Hypothalamus (tissue), 51 donors: ENCODE results near the gene EGFL7.

ENCODE experiments used
- DNase-seq, 51 donors: peaks; one replicate each; lab custom pipeline; 2025; lab: John Stamatoyannopoulos, UW

EGFL7 gene

DNA sequence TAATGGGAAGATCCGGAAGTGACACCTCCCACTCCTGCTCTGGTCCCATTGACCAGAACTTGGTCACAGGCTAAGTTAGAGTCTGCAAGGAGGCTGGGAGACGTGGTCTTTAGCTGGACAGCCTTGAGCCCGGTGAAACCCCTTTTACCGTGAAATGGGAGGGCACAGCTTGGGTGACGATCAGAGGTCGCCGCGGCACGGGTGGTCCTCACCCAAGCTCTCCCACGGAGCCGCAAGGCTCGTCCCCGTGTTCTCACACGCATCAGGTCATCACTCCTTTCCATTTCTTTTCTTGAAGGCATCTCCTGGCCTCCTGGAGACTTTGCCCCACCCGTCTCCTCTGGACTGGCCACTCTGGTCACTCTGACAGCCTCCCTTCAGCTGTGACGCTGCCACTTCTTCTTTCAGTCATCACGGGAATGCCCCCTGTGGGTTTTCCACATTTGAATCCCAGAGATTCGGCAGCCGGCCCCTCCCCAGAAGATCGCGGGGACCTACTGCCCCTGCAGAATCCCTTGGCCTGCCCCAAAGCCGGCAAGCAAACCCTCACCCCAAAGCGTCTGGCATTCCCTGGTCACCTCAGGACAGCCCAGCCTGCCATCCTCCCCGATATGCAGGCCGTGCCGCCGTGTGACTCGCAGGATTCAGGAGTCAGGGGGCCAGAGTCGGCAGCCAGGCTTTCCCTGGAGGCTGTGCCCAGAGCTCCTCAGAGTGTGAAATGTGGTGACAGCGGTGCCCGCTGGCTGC is 18.9 kb upstream of the EGFL7 start:
- no peak for DNase-seq

DNA sequence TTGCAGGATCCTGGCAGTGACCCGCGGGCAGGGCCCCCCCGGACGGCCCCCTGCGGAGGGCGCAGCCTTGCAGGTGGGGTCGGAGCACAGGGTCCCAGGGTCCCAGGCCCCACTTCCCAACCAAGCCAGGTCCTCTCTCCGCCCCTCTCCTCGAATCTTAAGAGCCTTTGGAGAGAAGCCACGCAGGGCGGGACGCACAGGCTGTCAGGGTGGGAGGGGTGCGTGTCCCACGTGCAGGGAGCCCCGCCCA is 18.4 kb upstream of the EGFL7 start:
- peak in 2 of 51 donors; percentile 31 to 40 for DNase-seq

DNA sequence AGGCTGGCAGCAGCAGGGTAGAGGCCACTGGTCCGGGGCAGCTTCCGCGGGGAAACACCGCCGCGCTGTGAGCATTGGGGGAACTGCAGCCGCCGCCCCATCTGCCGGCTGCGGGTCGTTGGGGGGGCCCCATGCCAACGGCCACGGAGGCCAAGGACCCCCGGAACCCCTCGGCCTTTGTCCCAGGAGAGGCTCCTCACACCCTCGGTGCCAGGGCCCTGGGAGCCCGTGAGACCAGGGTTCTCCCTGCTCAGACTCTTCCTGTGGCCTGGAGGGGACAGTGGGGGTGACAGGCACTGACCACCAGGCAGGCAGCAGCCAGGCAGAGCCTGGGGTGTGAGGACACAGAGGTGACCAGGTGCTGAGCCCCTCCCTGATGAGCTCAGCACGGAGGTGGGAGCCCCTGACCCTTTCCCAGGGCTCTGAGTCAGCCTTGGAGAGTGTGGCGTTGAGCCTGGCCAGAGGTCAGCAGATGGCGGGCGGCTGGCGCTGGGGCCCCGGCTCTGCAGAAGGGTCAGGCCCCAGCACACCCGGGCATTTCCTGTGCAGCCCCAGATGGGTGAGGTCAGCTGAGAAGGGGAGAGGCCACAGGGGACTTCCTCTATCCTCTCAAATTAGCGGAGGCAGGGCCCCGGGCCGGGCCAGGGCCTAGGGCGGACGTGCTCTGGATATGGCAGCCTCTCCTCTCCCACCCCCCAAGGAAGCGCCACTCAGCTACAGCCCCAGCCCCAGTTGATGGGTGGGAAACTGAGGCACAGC is 17.9 kb upstream of the EGFL7 start:
- peak in 29 of 51 donors; percentile 4 to 61 (median 35) for DNase-seq

DNA sequence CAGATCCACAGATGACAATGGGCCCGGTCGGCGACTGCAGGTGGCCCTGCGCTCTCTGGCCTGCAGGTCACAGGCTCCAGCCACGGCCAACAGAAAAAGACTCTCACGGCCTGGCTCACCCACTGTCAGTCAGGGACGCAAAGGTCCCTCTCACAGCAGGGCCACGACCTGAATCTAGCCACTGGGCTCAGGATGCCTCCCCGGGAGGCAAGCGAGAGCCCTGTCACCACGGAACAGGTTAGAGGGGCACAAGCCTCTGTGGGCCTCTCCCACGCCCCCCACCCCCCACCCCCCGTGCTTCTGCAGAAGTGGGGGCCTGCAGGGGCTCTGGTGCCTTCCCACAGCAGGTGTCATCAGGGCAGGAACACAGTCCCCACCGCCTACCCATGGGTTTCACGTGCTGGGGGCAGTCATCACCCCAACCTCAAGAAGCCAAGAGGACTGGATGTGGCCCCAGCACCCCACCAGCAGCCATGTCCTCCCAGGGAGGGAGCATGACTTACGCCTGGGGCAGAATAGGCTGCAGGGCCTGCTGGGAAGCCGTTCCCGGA is 17.3 kb upstream of the EGFL7 start:
- DNase-seq: no peak

DNA sequence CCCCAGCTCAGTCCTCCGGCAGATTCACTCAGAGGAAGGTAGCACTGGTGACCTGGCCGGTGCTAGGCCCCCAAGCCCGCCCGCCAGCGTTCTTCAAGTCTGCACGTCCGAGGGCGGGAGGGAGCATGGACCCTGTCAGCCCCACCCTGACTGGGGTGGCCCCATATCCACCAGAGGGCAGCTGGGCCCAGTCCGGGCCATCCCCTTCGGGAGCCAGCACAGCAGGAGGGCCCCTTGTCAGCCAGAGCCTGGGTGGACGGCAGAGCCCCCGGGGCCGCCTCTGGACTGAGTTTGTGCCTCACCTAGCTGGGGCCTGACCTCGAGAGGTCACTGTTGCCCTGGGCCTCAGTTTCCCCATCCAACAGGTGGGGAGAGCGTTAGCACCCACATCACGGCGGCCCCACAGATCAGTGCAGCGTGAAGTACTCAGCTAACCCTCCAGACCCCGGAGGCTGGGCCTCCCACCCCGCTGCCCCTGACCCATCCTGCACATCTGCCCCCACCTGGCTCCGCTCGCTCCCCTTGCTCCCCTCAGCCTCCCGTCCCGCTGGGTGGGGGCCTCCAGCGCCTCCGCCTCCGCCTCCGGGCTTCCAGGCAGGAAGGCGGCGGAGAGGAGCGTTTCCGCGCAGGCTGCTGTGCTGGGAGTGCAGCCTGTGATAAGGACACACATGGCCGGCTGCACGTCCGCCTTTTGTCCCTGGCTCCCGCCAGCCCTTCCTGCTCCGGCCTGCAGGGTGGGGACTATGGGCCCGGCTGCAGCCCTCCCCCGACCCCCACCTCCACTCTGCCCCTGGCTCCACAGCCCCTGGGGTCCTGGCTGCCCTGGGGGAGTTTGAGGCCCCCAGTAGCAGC is 16.6 kb upstream of the EGFL7 start:
- no peak for DNase-seq

DNA sequence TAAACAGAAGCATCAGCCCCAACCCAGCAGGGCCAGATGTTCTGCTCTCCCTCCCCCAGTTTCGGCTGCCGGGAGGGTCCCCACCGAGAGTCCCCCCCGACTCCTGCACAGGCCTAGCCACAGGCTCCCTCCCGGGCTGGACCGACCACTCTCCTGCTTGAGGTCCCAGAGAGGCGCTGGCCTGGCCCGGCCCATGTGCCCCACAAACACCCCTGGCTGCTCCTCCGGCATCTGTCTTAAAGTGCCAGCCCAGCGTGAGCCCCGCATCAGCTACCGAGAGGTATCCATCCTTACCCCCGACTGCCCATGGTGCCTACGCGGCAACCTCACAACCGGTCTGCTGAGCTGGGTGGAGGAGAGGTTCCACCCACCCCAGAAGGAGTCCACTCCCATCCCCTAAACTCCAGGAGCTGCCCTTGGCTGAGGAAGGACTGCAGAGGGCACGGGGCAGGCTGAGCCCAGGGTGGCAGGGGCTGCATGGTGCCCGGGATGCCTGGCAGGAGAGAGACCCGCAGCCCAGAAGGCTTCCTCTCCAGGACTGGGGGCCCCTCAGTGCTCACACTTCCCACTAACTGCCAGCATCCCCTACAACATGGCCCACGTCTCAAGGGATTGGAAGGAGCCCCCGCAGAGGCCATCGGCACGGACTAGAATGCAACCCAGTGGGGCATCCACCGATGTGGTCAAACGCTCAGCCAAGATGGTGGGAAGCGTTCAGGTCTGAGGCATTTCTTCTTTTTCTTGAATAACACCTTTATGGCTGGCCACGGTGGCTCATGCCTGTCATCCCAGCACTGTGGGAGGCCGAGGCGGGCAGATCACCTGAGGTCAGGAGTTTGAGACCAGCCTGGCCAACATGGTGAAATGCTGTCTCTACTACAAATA is 15.6 kb upstream of the EGFL7 start:
- DNase-seq: no peak

DNA sequence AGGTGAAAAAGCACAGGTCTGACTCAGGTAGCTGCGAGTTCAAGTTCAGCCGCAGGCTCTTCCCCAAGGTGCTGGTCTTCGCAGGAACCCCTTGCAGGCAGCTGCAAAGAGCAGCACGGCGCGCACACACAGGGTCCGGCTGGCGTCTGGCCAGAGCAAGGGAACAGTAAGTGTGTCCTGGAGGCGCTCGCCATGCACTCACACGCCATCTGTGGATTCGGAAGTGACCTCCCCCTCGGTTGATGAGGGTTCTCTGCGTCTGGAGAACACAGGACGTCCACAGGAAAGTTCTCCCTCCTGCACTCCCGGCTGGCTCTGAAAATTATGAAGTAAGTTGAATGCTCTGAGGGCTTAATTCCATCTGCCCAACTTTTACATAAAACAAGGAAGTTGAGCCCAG is 14.0 kb upstream of the EGFL7 start:
- DNase-seq: no peak

DNA sequence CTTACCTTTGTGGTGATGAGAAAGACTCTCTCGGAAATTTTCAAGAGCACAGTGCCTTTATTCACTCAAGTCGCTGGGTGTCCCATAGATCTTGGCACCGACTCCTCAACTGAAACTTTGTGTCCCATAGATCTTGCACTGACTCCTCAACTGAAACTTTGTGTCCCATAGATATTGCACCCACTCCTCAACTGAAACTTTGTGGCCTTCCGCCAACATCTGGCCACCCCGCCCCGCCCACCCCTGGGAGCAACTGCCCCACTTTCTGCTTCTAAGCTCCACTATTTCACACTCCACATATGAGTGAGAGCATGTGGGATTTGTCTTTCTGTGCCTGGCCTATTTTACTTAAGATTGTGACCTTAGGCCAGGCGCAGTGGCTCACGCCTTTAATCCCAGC is 12.7 kb upstream of the EGFL7 start:
- no peak for DNase-seq

DNA sequence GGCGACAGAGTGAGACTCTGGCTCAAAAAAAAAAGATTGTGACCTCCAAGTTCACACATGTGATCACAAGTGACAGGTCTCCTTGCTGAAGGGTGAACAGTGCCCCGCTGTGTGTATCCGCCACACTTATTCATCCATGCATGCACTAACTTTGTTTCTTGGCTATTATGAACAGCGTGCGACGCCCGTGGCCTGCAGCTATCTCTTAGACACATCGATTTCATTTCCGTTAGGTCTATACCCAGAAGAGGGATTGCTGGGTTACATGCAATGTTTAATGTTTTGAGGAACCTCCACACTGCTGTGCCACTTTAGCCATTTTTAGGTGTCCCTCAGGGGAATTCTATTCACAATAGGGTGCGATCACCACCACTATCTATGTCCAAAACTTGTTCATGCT is 12.1 kb upstream of the EGFL7 start:
- no peak for DNase-seq

DNA sequence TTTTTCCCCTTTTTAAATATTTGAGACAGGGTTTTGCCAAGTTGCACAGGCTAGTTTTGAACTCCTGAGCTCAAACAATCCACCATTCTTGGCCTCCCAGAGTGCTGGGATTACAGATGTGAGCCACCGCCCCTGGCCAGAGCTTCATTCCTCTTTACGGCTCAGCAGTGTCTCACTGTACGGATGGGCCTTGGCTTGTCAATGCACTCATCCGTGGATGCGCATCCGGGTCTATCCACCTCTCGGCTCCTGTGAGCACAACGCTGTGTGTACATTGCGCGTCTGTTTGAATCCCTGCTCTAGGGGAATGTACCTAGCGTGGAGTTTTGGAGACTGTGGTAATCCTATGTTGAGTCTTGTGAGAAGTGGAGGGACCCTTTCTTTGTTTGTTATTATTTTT is 10.9 kb upstream of the EGFL7 start:
- no peak for DNase-seq

DNA sequence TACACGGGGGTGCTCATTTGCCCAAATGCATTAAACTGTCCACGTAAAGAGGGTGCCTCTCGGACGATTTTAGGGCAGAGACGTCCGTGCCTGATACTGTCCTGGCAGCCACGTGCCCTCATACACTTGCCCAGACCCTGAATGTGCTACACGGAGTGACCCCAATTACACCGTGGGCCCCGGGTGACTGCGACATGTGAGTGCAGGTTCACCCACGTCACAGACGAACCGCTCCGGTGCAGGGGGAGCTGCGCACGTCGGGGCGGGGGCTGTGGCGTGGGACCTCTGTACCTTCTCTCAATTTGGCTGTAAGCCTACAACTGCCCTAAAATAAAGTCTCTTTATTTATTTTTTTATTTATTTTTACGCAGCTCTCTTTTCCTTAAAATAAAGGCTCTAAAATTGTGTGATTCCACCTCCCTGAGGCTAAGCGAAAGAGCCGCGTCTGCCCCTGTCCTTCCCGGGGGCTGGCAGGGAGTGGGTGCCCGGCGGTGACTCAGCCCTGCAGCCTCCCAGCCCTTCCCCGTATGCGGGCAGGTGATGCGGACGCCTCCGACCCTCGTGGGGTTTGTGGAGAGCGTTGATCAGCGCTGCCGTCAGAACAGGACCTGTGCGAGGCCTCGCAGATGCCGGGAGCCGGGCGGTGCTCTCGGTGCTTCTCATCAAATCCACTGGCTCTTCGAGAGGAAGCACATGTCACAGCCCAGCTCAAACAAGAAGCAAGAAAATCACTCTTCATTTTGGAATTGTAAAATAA is 9.2 kb upstream of the EGFL7 start:
- DNase-seq: no peak

DNA sequence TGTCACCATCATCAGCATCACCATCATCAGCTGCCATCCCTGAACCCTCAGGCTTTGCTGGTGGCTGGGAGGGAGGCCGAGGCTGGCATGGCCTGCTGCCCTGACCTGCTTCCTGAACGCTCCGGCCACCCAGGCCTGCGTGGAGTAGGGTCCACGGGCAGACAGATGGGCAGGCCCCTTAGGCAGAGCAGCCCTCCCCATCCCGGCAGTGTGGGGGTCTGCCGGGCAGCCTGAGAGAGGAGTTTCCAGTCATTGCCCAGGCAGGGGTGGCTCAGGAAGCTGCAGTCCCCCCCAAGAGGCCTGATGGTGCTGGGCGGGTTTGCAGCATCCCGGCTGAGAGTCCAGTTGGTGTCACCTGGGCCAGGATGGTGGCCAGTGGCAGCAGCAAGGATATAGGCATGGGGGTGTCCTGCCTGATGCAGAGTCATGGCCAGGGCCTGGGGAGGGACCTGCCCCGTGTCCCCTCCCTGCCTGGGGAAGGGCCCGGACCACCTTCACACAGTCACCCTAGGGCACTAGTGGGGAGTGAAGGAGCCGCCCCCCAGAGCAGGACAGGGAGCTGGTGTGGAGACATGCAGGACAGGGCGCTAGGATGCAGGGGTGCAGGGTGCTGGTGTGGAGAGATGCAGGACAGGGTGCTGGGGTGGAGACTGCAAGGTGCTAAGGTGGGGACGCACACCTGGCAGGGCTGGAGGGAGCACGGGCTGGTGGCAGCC is 7.7 kb upstream of the EGFL7 start:
- DNase-seq: no peak

DNA sequence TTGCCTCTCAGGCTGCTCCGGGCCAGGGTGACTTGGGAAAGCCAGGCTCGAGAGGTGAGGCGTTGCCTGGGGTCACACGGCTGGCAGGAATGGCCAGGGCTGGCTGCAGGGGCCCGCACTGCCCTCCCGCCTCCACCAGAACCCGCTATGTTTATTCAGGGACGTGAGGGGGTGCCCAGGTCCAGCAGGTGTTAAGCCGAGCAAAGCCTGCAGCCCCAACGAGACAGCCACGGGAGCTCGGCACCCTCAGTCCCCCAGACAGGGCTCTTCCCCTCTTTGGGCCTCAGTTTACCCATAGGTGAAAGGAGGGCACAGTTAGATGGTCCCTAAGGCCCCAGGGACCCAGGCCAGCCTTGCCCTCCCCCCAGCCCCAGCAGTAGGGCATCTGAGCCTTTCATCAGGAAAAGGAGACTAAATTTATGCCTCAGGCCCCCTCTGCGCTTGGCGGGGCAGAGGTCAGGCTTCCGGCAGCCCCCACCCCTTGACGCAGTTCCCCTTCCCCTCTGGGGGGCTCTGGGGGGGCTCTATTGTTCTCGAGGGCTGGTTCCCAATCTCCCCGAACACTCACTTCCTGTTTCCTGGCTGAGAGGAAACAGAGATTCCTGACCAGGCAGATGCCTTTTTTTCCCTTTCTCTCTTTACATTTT is 7.1 kb upstream of the EGFL7 start:
- DNase-seq: no peak

DNA sequence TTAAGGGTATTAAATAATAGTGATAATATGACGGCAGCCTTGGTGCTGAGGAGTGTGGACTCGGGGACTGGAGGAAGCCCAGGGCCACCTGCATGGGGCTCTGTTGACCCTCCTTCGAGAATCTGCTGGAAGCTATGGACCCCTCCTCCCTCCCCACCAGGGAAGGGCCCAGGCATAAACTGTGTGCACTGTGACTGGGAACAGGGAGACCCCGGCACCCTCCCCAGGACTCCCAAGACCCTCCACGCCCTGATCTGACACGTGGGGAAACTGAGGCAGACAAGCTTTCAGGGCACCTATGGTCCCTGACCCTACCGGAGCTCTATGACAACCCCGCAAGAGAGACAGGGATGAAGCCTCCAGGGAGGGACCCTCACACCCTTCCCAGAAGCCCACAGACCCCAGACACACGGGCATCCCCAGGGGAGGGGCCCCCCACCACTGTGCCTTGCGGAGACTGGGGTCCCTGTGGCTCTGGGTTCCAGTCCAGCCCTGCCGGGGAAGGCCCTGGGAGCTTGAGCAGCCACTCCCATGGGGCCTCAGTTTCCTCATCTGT is 6.5 kb upstream of the EGFL7 start:
- no peak for DNase-seq

DNA sequence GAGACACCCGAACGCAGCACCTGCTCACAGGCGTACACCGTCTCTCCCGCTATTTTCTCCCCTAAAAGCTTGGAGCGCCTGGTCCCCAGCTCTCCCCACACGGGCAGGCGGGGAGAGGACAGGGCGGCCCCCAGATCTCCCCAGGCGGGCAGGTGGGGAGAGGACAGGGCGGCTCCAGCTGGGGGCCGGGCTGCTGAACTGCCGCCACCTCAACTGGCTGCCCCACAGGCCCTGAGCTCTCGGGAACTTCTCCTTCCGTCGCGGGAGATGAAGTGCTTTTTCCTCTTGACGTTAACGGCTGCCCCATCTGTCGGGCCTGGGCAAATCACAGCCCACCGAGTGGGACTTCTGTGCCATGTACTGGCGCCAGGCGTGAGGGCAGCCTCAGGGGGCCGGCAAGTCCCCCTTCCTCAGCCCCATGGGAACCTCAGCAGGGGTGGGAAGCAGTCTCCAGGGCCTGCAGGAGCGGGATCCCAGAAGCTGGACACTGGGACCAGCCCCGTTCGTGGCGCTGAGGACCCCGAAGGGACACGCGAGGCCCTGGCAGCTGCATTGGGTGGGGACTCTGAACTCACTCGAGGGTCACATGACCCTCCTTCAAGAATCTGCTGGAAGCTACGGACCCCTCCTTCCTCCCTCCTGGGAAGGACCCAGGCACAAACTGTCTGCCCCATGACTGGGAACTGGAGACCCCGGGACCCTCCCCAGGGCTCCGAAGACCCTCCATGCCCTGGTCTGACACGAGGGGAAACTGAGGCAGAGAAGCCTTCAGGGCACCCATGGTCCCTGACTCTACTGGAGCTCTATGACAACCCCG is 5.7 kb upstream of the EGFL7 start:
- DNase-seq: no peak

DNA sequence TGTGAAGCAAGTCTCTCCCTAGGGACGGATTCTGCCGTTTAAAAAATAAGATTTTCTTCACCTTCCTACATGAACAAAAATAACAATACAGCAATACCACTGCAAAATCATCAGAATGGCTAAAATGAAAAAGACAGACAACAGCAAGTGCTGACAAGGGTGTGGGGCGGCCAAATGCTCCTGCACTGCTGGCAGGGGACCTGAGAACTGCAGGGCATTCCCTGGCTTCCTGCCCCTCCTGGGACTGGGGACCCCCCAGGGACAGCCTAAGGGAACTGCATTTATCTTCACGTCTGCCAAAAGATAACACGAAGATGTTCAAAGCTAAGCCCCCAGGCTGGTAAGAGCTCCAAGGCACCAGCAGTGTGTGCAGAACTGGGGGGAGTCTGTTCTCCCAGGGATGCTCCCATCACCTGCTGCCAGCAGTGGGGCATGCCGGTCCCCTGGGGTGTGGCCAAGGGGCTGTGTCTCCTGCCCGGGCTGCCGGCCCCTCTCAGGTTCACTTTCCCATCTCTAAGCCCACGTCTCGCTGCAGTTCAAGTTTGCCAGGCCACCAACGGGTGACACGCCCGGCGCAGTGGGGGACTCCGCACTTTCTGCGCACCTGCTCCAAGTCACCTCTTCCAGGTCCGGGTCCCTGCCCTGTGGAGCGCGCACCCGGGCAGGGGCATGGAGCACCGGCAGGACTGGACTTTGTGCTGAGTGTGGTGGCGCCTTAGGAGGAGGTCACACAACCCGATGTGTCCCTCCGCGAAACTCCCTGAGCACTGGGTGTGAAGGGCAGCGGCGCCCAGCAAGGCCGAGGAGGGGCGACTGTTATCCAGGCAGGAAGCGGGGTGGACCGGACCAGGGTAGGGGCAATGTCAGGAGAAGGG is 4.5 kb upstream of the EGFL7 start:
- DNase-seq: no peak
